Activated T-helper 2 cell treated with anti-CD3 and anti-CD28 coated beads, Interferon-gamma antibody, Interleukin-2, Interleukin-4, amounts not matched to agents 10 μg/mL and 5 μg/mL and 100 μg/mL, durations not matched to agents 14 hours and 24 hours and 36 hours (primary cell): ENCODE data around the gene ARSI. TPM values are rescaled to one million over a fixed set of nuclear protein-coding genes. Genes with fewer than 3 reads are reported as not detected.

Source experiments
- DNase-seq: peaks from one replicate; pipeline ENCODE4 v3.0.0; 2021; ENCODE audit warnings: low spot score
- H3K27ac Mint-ChIP-seq: one replicate; pipeline ENCODE4 v1.8.0; 2021; ENCODE audit warnings: mixed read lengths
- H3K27me3 Mint-ChIP-seq: one replicate; pipeline ENCODE4 v1.8.0; 2021; ENCODE audit warnings: low read depth, mixed read lengths
- H3K36me3 Mint-ChIP-seq: one replicate; pipeline ENCODE4 v1.8.0; 2021; ENCODE audit warnings: low read depth, mixed read lengths
- H3K4me1 Mint-ChIP-seq: one replicate; pipeline ENCODE4 v1.8.0; 2021; ENCODE audit warnings: low read depth, mixed read lengths
- H3K4me3 Mint-ChIP-seq: one replicate; pipeline ENCODE4 v1.8.0; 2021; ENCODE audit warnings: low read depth, mild to moderate bottlenecking, moderate library complexity, mixed read lengths
- H3K9me3 Mint-ChIP-seq: one replicate; pipeline ENCODE4 v1.8.0; 2021; ENCODE audit warnings: mixed read lengths
- intact Hi-C: fragments of 100-400 bp; cut with micrococcal nuclease; formaldehyde crosslinking; loops from one replicate; pipeline ENCODE4 v1.15.1; 2023
- total RNA-seq: library from RNA; stranded (reverse); gene quantifications from 2 replicates; pipeline ENCODE4 v1.2.3, GENCODE V29; 2022

Gene ARSI
- total RNA-seq, 1 donor from 2014 or later, result not detected

DNA sequence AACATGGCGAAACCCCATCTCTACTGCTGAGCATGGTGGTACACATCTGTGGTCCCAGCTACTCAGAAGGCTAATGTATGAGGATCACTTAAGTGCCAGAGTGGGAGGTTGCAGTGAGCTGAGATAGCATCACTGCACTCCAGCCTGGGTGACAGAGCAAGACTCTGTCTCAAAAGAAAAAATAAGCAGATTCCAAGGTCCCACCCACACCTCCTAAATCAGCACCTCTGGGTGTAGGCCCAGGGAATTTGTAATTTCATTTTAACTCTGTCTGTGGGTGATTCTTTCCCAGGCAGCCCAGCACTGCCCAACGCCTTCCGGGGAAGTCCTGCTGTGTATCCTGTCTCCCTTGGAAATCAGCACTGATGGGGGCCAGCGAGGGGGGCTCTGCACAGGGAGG, 25.7 kb downstream of the ARSI start:
- DNase-seq, result no peak
- intact Hi-C loops, result no loop called here
- Mint-ChIP-seq H3K9me3 (no peaks in the 10 kb centered on the region), H3K4me1 (no peaks in the 10 kb centered on the region), H3K36me3 (no peaks in the 10 kb centered on the region), H3K27me3 (peaks cover 3% of the 10 kb centered on the region), H3K27ac (no peak overlapping the region), H3K4me3 (no peak overlapping the region)

DNA sequence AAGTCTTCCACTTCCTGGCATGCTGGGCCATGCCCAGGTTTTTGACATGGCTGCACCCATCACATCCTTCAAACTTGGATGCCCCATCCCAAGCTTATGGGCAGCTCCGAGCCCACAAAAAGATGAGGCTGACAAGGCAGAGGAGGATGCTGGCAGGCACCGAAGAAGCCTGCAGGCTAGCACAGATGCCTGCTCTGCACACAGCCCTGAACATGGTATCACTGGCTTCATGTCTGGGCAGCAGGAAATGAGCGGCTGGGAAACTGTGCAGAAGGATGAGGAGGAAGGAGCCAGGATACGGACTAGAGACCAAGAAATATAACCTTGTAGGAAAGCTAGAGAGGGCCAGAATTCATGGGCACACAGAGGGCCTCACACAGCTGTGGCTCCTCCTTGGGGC, 27.9 kb downstream of the ARSI start:
- H3K9me3 Mint-ChIP-seq, result no peaks in the 10 kb centered on the region
- no peaks in the 10 kb centered on the region for H3K4me1 Mint-ChIP-seq
- DNase-seq, result no peak
- no peak overlapping the region for H3K4me3 Mint-ChIP-seq
- intact Hi-C loops, result no loop called here
- H3K27ac Mint-ChIP-seq, result no peak overlapping the region
- no peaks in the 10 kb centered on the region for H3K36me3 Mint-ChIP-seq
- H3K27me3 Mint-ChIP-seq, result peaks cover 3% of the 10 kb centered on the region

DNA sequence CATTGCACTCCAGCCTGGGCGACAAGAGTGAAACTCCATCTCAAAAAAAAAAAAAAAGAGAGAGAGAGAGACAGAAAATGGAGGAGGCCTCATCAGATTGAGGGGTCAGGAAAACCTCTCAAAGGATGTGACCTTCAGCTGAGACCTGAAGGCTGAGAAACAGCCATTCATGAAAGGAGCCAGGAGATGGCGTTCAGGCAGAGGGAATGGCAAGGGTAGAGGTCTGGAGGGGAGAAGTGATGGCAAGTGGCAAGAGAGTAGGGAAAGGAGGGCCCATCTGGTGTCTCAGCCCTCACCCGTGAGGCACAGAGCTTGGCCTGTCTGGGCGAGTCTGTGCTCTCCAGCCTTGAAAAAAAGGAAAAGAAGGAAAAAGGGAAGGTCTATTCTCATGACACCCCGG, 30.2 kb downstream of the ARSI start:
- peaks cover 2% of the 10 kb centered on the region for H3K27me3 Mint-ChIP-seq
- no peak overlapping the region for H3K27ac Mint-ChIP-seq
- DNase-seq, result no peak
- H3K4me3 Mint-ChIP-seq, result no peak overlapping the region
- intact Hi-C loops, result loop anchor here (2.0 kb wide), 1 partner anchor 78 kb away; no protein-coding TSS in a partner anchor
- H3K36me3 Mint-ChIP-seq, result no peaks in the 10 kb centered on the region
- H3K9me3 Mint-ChIP-seq, result no peaks in the 10 kb centered on the region
- no peaks in the 10 kb centered on the region for H3K4me1 Mint-ChIP-seq

DNA sequence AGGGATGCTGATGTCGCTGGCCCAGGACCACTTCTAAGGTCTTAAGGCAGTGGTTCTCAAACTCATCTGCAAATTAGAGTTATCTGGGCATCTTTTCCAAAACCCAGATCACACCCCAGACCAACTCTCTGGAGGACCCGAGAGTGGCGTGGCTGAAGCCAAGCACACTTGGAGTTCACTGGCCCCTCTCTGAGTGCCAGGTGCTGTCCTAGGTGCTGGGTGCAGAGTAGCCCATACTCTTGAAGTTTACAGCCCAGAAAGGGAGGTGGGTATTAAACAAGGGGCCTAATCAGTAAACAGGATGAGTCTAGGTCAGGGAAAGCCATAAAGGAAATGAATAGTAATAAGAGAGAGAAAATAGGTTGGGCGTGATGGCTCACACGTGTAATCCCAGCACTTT, 30.8 kb downstream of the ARSI start:
- no peak for DNase-seq
- no peaks in the 10 kb centered on the region for H3K4me1 Mint-ChIP-seq
- intact Hi-C loops, result loop anchor here (2.0 kb wide), 1 partner anchor 79 kb away; no protein-coding TSS in a partner anchor
- H3K36me3 Mint-ChIP-seq, result no peaks in the 10 kb centered on the region
- no peak overlapping the region for H3K27ac Mint-ChIP-seq
- H3K27me3 Mint-ChIP-seq, result peaks cover 2% of the 10 kb centered on the region
- H3K4me3 Mint-ChIP-seq, result no peak overlapping the region
- H3K9me3 Mint-ChIP-seq, result no peaks in the 10 kb centered on the region

DNA sequence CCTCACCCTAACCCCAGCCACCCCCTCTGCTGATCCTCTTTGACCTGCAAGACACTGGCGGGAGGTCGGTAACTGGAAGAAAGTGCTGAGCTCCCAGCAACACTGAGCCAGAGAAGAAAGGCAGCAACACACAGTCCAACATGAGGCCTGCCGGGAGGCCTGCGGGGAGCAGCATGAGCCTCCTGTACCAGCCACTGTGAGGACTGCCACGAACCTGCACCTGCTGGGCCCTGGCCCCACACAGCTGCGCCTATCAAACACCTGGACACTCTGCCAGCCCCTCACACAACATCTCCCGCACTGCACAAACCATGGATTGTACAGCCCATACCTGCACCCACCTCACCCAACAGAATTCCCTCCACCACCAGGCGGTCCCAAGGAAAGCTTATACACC, 31.4 kb downstream of the ARSI start:
- Mint-ChIP-seq H3K9me3 (no peaks in the 10 kb centered on the region), H3K27ac (no peak overlapping the region), H3K4me3 (no peak overlapping the region), H3K36me3 (no peaks in the 10 kb centered on the region), H3K27me3 (no peaks in the 10 kb centered on the region), H3K4me1 (no peaks in the 10 kb centered on the region)
- DNase-seq, result no peak
- intact Hi-C loops, result no loop called here

DNA sequence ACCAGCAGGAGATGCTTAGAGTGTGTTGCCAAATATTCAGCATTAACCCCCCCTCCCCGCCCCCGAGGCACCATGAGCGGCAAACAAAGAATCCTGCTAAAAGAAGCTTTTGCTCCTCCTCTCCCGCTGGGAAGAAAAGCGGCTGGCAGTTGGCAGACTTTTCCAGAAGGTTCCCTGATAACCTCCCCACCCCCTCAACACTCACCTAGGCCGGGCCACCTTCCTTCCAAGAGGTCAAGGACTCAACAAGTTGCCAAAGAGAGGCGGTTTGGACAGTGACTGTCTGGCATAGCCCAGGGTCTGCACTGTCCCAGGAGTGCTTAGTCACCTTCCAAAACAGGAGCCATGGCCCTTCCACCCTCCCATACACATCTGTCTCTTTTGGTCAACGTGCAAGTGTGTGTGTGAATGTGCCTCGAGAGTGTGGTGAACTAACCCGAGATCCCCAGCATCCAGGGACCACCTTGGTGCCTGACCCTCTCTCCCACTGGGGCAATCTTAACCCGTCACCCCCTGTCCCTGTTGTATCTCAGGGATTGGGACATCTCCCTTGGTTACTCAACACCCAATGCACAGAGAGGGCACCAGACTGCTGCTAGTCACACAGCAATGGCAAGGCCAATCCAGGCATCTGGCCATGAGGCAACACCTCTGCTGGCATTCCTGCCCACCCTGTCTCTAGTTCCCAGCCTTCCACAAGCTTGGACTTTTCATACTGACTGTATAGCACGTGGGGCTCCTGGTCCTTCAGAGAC, 32.0 kb downstream of the ARSI start:
- Mint-ChIP-seq H3K4me1 (no peaks in the 10 kb centered on the region), H3K4me3 (no peak overlapping the region), H3K9me3 (no peaks in the 10 kb centered on the region), H3K36me3 (no peaks in the 10 kb centered on the region), H3K27me3 (no peaks in the 10 kb centered on the region), H3K27ac (no peak overlapping the region)
- DNase-seq, result no peak
- intact Hi-C loops, result no loop called here

DNA sequence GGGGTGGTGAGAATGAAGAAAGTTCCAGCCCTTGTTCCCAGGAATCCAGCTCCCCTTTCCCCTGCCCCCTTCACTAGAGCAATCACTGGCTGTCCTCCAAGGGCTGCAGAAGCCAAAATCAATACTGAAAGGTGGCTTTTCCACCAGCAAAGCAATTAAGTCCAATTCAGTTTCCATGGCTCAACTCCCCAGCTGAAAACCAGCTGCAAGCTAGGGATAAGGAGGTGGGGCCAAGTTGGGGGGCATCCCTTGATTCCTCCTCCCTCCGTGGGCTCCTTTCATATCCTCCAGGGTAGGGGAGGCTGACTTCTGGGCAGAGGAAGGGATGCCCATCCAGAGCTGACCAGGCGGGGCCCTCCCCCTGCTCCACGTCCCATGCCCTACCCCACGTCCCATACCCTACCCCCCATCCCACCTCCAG, 35.8 kb downstream of the ARSI start:
- Mint-ChIP-seq H3K27me3 (no peaks in the 10 kb centered on the region), H3K9me3 (no peaks in the 10 kb centered on the region), H3K4me1 (no peaks in the 10 kb centered on the region), H3K27ac (no peak overlapping the region), H3K4me3 (no peak overlapping the region), H3K36me3 (no peaks in the 10 kb centered on the region)
- no peak for DNase-seq
- intact Hi-C loops, result no loop called here

DNA sequence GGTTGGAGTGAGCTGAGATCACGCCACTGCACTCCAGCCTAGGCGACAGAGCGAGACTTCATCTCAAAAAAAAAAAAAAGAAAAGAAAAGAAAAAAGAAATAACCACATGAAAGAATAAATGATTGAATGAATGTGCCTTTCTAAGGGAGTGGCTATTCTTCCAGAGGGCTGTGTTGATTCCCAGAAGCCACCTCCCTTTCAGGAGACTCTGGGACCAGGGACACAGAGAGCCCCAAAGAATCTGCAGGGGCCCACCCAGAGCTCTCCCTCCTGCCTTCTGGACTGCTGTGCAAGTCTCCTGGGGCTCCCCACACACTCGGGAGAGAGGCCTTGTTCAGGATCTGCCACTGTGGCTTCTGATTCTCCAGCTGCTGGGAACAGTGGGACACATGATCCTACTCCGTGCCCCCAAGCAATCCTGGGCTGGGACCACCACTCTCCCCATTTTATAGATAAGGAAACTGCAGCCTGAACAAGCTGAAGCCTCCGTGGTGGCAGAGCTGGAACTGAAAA, 36.8 kb downstream of the ARSI start:
- no peak for DNase-seq
- Mint-ChIP-seq H3K27ac (no peak overlapping the region), H3K4me3 (no peak overlapping the region), H3K36me3 (no peaks in the 10 kb centered on the region), H3K27me3 (no peaks in the 10 kb centered on the region), H3K9me3 (no peaks in the 10 kb centered on the region), H3K4me1 (no peaks in the 10 kb centered on the region)
- intact Hi-C loops, result no loop called here

DNA sequence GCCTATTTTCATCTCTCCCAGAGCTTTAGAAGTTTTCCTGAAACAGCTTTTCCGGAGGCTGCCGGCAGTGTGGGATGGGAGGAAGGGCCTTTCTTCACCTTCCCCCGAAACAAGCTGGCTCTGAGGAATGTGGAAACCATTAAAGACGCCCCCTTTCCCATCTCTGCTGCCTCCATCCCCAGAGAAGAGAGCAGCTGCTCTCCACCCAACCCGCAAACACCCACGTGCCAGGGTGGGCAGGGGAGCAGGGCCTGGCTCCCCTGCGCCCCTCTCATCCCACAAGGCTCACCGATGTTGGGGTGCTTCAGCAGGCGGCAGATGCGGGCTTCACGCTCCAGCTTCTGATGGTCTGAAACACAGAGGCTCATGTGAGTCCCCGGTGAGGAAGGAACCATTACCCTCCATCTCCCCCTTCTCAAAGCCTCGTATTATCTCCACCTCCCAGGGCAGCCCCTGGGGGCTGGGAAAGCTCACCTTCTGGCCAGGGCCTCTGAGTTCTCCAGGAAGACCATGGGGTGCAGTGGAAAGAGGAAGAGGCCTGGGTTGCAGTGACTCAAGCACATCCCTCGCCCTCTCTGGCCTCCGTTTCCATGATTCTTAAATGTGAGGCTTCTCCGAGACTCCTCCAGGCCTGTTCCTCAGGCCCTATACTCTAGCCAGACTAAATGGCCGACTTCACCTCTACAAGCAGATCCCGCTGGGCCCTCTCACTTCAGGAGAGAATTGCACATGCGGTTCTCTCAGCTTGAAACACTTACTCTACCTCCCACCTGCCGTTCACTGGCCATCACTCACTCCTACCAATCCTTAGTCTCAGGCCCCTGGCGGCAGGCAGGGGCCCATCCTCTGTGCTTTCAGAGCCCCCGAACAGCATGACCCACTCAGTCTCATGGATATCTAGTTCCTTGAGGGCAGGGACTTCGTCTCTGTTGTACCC, 37.8 kb downstream of the ARSI start:
- no peak overlapping the region for H3K4me3 Mint-ChIP-seq
- no peaks in the 10 kb centered on the region for H3K36me3 Mint-ChIP-seq
- no peaks in the 10 kb centered on the region for H3K4me1 Mint-ChIP-seq
- DNase-seq, result no peak
- no peak overlapping the region for H3K27ac Mint-ChIP-seq
- intact Hi-C loops, result no loop called here
- no peaks in the 10 kb centered on the region for H3K27me3 Mint-ChIP-seq
- no peaks in the 10 kb centered on the region for H3K9me3 Mint-ChIP-seq

DNA sequence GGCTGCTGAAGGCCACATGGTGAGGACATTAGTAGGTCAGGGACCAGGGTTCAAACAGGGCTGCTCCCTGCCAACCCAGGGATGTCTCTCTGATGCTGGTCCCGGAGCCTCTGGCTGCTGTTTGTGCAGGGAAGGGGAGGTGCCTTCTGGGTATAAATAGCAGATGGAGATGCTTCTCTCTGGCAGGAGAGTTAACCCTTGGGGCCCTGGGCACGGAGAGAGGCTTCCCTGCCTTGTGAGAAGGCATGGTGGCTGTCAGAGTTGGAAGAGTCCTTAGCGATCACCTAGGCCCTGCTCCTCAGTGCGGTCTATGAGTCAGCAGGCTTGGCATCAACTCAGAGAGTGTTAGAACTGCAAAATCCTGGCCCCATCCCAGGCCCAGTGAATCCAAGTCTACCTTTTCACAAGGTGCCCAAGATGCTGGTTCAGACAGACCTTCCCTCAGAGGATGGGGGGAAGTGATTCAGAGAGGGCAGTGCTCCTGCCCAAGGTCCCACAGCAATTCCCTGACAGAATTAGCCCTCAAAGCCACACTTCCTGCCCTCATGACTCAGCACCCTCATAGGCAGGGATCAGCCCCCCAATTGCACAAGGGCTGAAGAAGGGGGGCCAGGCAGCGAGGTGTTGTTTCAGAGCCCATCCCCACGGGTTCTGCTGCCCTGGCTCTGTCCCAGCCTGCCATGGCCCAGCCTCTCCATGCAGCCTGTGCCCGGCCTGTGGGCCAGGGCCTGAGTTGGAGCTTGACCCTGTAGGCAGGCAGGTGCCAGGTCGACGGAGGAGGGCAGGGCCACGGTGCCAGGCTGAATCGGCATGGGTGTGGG, 38.7 kb downstream of the ARSI start:
- Mint-ChIP-seq H3K36me3 (no peaks in the 10 kb centered on the region), H3K4me1 (no peaks in the 10 kb centered on the region), H3K9me3 (no peaks in the 10 kb centered on the region), H3K4me3 (no peak overlapping the region), H3K27ac (no peak overlapping the region), H3K27me3 (no peaks in the 10 kb centered on the region)
- no peak for DNase-seq
- intact Hi-C loops, result no loop called here

DNA sequence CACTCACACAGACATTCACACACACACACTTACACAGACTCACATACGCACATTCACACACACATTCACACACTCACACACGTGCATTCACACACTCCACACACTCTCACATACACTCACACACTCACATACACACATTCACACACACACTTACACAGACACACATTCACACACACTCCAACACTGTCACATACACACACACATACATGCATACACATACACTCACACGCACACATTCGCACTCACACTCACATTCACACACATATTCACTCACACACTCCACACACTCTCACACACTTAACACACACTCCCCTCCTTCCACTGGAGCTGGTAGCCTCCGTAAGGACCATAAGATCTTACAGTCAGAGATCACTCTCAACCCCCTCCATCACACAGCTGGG, 39.3 kb downstream of the ARSI start:
- no peak for DNase-seq
- no peak overlapping the region for H3K27ac Mint-ChIP-seq
- no peak overlapping the region for H3K4me3 Mint-ChIP-seq
- H3K27me3 Mint-ChIP-seq, result no peaks in the 10 kb centered on the region
- intact Hi-C loops, result no loop called here
- no peaks in the 10 kb centered on the region for H3K9me3 Mint-ChIP-seq
- no peaks in the 10 kb centered on the region for H3K36me3 Mint-ChIP-seq
- H3K4me1 Mint-ChIP-seq, result no peaks in the 10 kb centered on the region

DNA sequence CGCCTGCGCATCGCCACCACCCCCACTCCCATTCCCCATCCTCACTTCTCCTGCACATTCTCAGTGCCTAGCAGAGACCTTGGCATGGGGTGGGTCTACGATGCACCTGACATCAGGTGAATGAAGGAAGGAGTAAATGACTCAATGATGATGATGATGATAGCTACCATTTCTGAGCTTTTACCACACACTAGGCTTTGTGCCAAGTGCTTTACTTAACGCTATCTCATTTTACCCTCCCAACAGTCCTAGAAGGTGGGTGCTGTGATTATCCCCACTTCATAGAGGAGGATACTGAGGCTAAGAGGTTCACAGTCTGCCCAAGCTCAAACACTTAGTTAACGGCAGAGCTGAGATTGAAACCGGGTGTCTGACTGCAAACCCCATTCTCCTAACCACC, 40.2 kb downstream of the ARSI start:
- no peaks in the 10 kb centered on the region for H3K27me3 Mint-ChIP-seq
- intact Hi-C loops, result no loop called here
- H3K4me1 Mint-ChIP-seq, result no peaks in the 10 kb centered on the region
- no peak overlapping the region for H3K4me3 Mint-ChIP-seq
- DNase-seq, result no peak
- H3K36me3 Mint-ChIP-seq, result no peaks in the 10 kb centered on the region
- H3K9me3 Mint-ChIP-seq, result no peaks in the 10 kb centered on the region
- no peak overlapping the region for H3K27ac Mint-ChIP-seq
